Panc1 (cell line): Measurements from ENCODE around the gene FBXL17.

Experiments used
- POLR2AphosphoS5 ChIP-seq: IDR thresholded peaks from 2 replicates; pipeline ENCODE4 v1.6.1; 2012; ENCODE audit warnings: mild to moderate bottlenecking, low read depth, low read length, moderate library complexity
- TF ChIP-seq, protein P1 (sequence below): fragments of 450-650 bp; IDR thresholded peaks from 2 replicates; pipeline ENCODE4 v1.5.1; 2017; ENCODE audit warnings: mild to moderate bottlenecking

DNA sequence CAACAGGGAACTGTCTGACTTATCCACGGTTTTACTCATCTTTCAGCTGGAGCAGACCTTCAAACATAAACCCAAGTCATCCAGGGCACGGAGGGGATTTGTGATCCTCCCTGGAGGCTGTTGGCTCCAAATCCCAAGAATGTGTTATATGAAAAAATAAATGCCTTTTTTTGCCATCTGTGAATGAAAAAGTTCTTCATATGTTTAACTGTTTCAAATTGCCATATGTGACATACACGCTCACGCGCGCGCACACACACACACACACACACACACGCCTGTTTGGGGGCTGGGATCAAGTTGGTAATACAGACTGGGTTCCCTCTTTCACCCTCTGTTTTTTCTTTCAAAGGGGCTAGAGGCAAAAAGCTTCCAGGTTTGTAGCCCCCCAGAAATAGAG lies 546.8 kb downstream of the FBXL17 start:
- TF ChIP-seq, protein P1, sequence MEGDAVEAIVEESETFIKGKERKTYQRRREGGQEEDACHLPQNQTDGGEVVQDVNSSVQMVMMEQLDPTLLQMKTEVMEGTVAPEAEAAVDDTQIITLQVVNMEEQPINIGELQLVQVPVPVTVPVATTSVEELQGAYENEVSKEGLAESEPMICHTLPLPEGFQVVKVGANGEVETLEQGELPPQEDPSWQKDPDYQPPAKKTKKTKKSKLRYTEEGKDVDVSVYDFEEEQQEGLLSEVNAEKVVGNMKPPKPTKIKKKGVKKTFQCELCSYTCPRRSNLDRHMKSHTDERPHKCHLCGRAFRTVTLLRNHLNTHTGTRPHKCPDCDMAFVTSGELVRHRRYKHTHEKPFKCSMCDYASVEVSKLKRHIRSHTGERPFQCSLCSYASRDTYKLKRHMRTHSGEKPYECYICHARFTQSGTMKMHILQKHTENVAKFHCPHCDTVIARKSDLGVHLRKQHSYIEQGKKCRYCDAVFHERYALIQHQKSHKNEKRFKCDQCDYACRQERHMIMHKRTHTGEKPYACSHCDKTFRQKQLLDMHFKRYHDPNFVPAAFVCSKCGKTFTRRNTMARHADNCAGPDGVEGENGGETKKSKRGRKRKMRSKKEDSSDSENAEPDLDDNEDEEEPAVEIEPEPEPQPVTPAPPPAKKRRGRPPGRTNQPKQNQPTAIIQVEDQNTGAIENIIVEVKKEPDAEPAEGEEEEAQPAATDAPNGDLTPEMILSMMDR, result no peak
- no peak for TF ChIP-seq POLR2AphosphoS5
